NCI-H1105 (cell line): ENCODE results near the gene EBI3.
"Not testable (repeated sequence)": the region's sequence is repeated elsewhere in the genome, so short reads cannot be mapped to it uniquely, and the experiment has no call there.

Experiments
- DNase-seq: peaks from one replicate; lab custom pipeline; 2025; lab: John Stamatoyannopoulos, UW

Gene EBI3

GRCh38 chr19:4229179-4229931 is at the start of gene EBI3:
EBI3 (plus strand) TSS chr19:4229523; CDS start chr19:4229551, 28 bp downstream.
- no peak for DNase-seq

GRCh38 chr19:4181053-4181508 is 48.2 kb upstream of the EBI3 start:
- no peak for DNase-seq

GRCh38 chr19:4182084-4182810 is 47.1 kb upstream of the EBI3 start, which contains the start of the genes ANKRD24 and SIRT6:
ANKRD24 (plus strand) TSS chr19:4182689; CDS start chr19:4186426, 3,737 bp downstream.
SIRT6 (minus strand) TSS chr19:4182563; CDS start chr19:4182539, 24 bp downstream.
- DNase-seq: peak; percentile 94

GRCh38 chr19:4183967-4184717 is 45.2 kb upstream of the EBI3 start:
- DNase-seq: no peak

- no peak for DNase-seq
These were observed 44.5 kb upstream of the EBI3 start for GRCh38 chr19:4184718-4185352.

- no peak for DNase-seq
These were observed 43.8 kb upstream of the EBI3 start for GRCh38 chr19:4185413-4186086.

- DNase-seq: peak; percentile 51
These were observed 43.0 kb upstream of the EBI3 start for GRCh38 chr19:4186087-4186993.

- DNase-seq: no peak
These were observed 41.8 kb upstream of the EBI3 start for GRCh38 chr19:4187313-4188122.

GRCh38 chr19:4189641-4190040 is 39.7 kb upstream of the EBI3 start:
- no peak for DNase-seq

- DNase-seq: not testable (repeated sequence)
These were observed 36.8 kb upstream of the EBI3 start for GRCh38 chr19:4192537-4192936.

- DNase-seq: no peak
These were observed 35.0 kb upstream of the EBI3 start for GRCh38 chr19:4194353-4194752.

GRCh38 chr19:4196009-4196408 is 33.3 kb upstream of the EBI3 start:
- DNase-seq: no peak

GRCh38 chr19:4196587-4197148 is 32.7 kb upstream of the EBI3 start:
- DNase-seq: no peak

- no peak for DNase-seq
These were observed 32.1 kb upstream of the EBI3 start for GRCh38 chr19:4197228-4197624.

- no peak for DNase-seq
These were observed 31.5 kb upstream of the EBI3 start for GRCh38 chr19:4197625-4198466.

GRCh38 chr19:4198467-4199126 is 30.7 kb upstream of the EBI3 start:
- no peak for DNase-seq

GRCh38 chr19:4199699-4200293 is 29.5 kb upstream of the EBI3 start:
- peak; percentile 33 for DNase-seq
